Fibroblast of lung (primary cell): ENCODE measurements around the gene KCNN3.

ENCODE experiments used
- EZH2 ChIP-seq: IDR thresholded peaks from 2 replicates; pipeline ENCODE4 v1.5.1; 2012; ENCODE audit warnings: low read length, control low read depth, mild to moderate bottlenecking; ENCODE audit errors: missing control alignments
- TF ChIP-seq, protein P1 (sequence below), 2 donors: IDR thresholded peaks in 1 of 2; conservative IDR thresholded peaks in 1 of 2; 1 replicate in 1 of 2; 2 replicates in 1 of 2; pipeline ENCODE4 v1.5.1; 2011 to 2012; ENCODE audit warnings: low read length in 2 of 2, control low read depth in 1 of 2, inconsistent platforms in 1 of 2, low read depth in 1 of 2, mild to moderate bottlenecking in 1 of 2

DNA sequence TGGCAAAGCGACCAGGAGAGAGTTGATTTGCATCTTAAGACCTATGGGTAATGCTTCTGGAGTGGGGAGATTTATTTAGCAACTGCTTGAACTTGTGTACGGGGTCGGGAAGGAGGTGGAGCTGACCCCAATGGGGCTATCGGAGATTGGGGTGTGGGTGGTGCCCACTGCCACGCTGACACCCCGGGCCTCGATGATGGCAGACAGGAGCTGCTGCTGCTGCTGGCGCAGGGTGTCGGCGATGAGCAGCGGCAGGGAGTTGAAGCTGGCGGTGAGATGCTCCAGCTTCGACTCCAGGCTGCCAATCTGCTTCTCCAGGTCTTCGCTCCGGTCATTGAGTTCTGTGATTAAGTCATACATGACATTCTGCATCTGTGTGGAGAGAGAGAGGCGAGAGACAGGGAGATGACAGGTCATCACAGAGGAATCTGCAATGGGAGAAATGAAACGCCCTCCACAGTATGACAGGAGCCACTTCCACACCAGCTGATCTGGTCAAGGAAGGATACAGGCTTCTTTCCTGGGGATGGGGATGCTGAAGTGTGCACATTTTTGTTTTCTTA is 162.1 kb downstream of the KCNN3 start:
- TF ChIP-seq EZH2: peak; percentile 50
- TF ChIP-seq, protein P1, sequence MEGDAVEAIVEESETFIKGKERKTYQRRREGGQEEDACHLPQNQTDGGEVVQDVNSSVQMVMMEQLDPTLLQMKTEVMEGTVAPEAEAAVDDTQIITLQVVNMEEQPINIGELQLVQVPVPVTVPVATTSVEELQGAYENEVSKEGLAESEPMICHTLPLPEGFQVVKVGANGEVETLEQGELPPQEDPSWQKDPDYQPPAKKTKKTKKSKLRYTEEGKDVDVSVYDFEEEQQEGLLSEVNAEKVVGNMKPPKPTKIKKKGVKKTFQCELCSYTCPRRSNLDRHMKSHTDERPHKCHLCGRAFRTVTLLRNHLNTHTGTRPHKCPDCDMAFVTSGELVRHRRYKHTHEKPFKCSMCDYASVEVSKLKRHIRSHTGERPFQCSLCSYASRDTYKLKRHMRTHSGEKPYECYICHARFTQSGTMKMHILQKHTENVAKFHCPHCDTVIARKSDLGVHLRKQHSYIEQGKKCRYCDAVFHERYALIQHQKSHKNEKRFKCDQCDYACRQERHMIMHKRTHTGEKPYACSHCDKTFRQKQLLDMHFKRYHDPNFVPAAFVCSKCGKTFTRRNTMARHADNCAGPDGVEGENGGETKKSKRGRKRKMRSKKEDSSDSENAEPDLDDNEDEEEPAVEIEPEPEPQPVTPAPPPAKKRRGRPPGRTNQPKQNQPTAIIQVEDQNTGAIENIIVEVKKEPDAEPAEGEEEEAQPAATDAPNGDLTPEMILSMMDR (conservative IDR thresholded peaks at IDR 0.05 in 1 of 2, IDR thresholded peaks at IDR 0.05 in 1 of 2; ENCODE audit: low read depth in 1 of 2, low read length in 2 of 2): no peak
